DND-41 (cell line): Measurements from ENCODE around the gene GLYATL3.

Experiments
- CTCF ChIP-seq: IDR thresholded peaks from 2 replicates; pipeline ENCODE4 v1.5.1; 2012; ENCODE audit warnings: borderline replicate concordance, low read length, moderate library complexity, mild to moderate bottlenecking; ENCODE audit not compliant: poor library complexity, severe bottlenecking; ENCODE audit errors: extremely low read depth
- EZH2 ChIP-seq: IDR thresholded peaks from 3 replicates; pipeline ENCODE4 v1.6.1; 2012; ENCODE audit warnings: borderline replicate concordance, low read depth, mild to moderate bottlenecking, moderate library complexity, low read length, inconsistent platforms; ENCODE audit not compliant: severe bottlenecking

- TF ChIP-seq CTCF (no peak), EZH2 (no peak)
These were observed 63.5 kb downstream of the GLYATL3 start for GRCh38 chr6:49563006-49563886.
